ENCODE data around the gene MPPED2.

MPPED2 gene

GRCh38 chr11:30510750-30511149 lies 75.4 kb downstream of the MPPED2 start:
- no peak overlapping the region for H3K27ac ChIP-seq (ENCODE audit: low read depth, low read length)
- H3K9ac ChIP-seq (ENCODE audit: low read length in 5 of 5), result no peak overlapping the region

DNA sequence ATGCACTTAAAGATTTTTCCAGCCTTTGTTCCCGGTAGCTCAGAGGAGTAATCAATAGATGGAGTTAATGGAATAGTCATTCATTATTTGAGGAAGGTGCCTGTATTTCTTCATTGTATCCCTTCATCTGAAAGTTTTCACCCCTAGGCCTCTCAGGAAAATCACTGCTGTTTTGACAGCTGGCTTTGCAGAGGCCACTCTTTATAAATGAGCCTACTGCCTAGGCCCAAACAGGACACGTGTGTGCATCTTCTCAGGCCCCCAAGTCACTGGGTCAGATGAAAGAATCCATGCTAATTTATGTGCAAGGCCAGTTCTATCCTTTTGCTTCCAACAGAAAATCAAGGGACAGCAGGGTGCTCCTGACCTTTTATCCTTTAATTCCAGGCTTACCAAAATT lies 76.8 kb downstream of the MPPED2 start:
- H3K27me3 ChIP-seq (ENCODE audit: control insufficient read depth in 5 of 5, insufficient read depth in 4 of 5, low read length in 5 of 5), result no peaks in the 10 kb centered on the region
- H3K36me3 ChIP-seq (ENCODE audit: control insufficient read depth in 5 of 5, insufficient read depth in 5 of 5, low read length in 5 of 5), result no peaks in the 10 kb centered on the region
- no peak overlapping the region for H3K27ac ChIP-seq (ENCODE audit: low read depth, low read length)
- no peaks in the 10 kb centered on the region for H3K9me3 ChIP-seq (ENCODE audit: control insufficient read depth in 5 of 5, low read length in 5 of 5)
- H3K4me3 ChIP-seq (ENCODE audit: low read depth in 1 of 5, low read length in 5 of 5), result no peak overlapping the region
- H3K4me1 ChIP-seq (ENCODE audit: control insufficient read depth in 5 of 5, insufficient read depth in 5 of 5, low read length in 5 of 5), result peaks cover 0 to 4% (median 0%) of the 10 kb centered on the region in 5 donors
- H3K9ac ChIP-seq (ENCODE audit: low read length in 5 of 5), result no peak overlapping the region

More at GRCh38 chr11:30510750-30511149, 75.4 kb downstream of the MPPED2 start:
- Histone ChIP-seq H3K27me3 (ENCODE audit: control insufficient read depth in 5 of 5, insufficient read depth in 4 of 5, low read length in 5 of 5) (no peaks in the 10 kb centered on the region), H3K9me3 (ENCODE audit: control insufficient read depth in 5 of 5, low read length in 5 of 5) (no peaks in the 10 kb centered on the region), H3K4me1 (ENCODE audit: control insufficient read depth in 5 of 5, insufficient read depth in 5 of 5, low read length in 5 of 5) (peaks cover 0 to 4% (median 0%) of the 10 kb centered on the region in 5 donors), H3K4me3 (ENCODE audit: low read depth in 1 of 5, low read length in 5 of 5) (no peak overlapping the region), H3K36me3 (ENCODE audit: control insufficient read depth in 5 of 5, insufficient read depth in 5 of 5, low read length in 5 of 5) (no peaks in the 10 kb centered on the region)

DNA sequence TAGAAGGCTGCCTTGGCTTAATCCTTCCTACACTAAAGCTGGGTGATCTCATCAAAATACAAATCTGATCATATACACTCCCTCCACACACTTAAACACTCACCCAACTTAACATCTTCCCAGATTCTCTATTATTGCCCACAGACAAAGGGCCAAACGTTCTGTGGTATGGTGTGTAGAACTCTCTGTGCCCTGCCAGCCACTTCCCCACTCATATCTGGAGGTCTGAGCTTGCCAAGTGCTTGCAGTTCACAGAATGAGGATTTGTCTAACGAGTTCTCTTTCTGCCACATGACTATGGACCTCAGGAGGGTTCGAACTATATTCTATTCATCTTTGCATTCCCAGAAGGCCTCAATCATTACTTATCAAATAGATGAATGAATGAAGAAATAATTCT lies 77.6 kb downstream of the MPPED2 start:
- no peaks in the 10 kb centered on the region for H3K27me3 ChIP-seq (ENCODE audit: control insufficient read depth in 5 of 5, insufficient read depth in 4 of 5, low read length in 5 of 5)
- H3K9me3 ChIP-seq (ENCODE audit: control insufficient read depth in 5 of 5, low read length in 5 of 5), result no peaks in the 10 kb centered on the region
- no peaks in the 10 kb centered on the region for H3K36me3 ChIP-seq (ENCODE audit: control insufficient read depth in 5 of 5, insufficient read depth in 5 of 5, low read length in 5 of 5)
- peaks cover 0 to under 1% (median 0%) of the 10 kb centered on the region in 5 donors for H3K4me1 ChIP-seq (ENCODE audit: control insufficient read depth in 5 of 5, insufficient read depth in 5 of 5, low read length in 5 of 5)
- no peak overlapping the region for H3K4me3 ChIP-seq (ENCODE audit: low read depth in 1 of 5, low read length in 5 of 5)
- no peak overlapping the region for H3K27ac ChIP-seq (ENCODE audit: low read depth, low read length)
- H3K9ac ChIP-seq (ENCODE audit: low read length in 5 of 5), result no peak overlapping the region

DNA sequence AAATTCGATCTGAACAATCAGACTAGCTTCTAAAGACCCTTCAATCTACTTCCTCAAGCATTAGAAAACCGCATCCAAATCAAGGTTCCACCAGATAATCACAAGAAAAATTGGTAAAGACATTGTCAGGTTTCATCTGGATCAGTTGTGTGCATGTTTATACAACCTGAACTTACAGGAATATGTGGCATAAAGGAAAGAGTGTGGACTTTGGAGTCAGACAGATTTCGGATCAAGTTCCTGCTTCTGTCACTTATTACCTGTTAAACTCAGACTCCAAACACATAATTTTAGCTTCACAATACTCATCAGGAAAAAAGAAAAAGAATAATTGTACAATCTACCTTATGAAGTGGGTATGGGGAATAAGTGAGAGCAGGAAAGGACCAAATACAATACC lies 80.5 kb downstream of the MPPED2 start:
- H3K9me3 ChIP-seq (ENCODE audit: control insufficient read depth in 5 of 5, low read length in 5 of 5), result no peaks in the 10 kb centered on the region
- no peak overlapping the region for H3K9ac ChIP-seq (ENCODE audit: low read length in 5 of 5)
- no peak overlapping the region for H3K4me3 ChIP-seq (ENCODE audit: low read depth in 1 of 5, low read length in 5 of 5)
- no peaks in the 10 kb centered on the region for H3K27me3 ChIP-seq (ENCODE audit: control insufficient read depth in 5 of 5, insufficient read depth in 4 of 5, low read length in 5 of 5)
- H3K36me3 ChIP-seq (ENCODE audit: control insufficient read depth in 5 of 5, insufficient read depth in 5 of 5, low read length in 5 of 5), result no peaks in the 10 kb centered on the region
- no peaks in the 10 kb centered on the region for H3K4me1 ChIP-seq (ENCODE audit: control insufficient read depth in 5 of 5, insufficient read depth in 5 of 5, low read length in 5 of 5)
- H3K27ac ChIP-seq (ENCODE audit: low read depth, low read length), result no peak overlapping the region

- Histone ChIP-seq H3K27me3 (ENCODE audit: control insufficient read depth in 5 of 5, insufficient read depth in 4 of 5, low read length in 5 of 5) (no peaks in the 10 kb centered on the region), H3K9ac (ENCODE audit: low read length in 5 of 5) (no peak overlapping the region), H3K36me3 (ENCODE audit: control insufficient read depth in 5 of 5, insufficient read depth in 5 of 5, low read length in 5 of 5) (no peaks in the 10 kb centered on the region), H3K27ac (ENCODE audit: low read depth, low read length) (no peak overlapping the region), H3K4me3 (ENCODE audit: low read depth in 1 of 5, low read length in 5 of 5) (no peak overlapping the region), H3K4me1 (ENCODE audit: control insufficient read depth in 5 of 5, insufficient read depth in 5 of 5, low read length in 5 of 5) (peaks cover 0 to 7% (median 0%) of the 10 kb centered on the region in 5 donors), H3K9me3 (ENCODE audit: control insufficient read depth in 5 of 5, low read length in 5 of 5) (no peaks in the 10 kb centered on the region)
Observed at GRCh38 chr11:30504468-30504867, 81.7 kb downstream of the MPPED2 start.

GRCh38 chr11:30503156-30503555 lies 83.0 kb downstream of the MPPED2 start:
- Histone ChIP-seq H3K27ac (ENCODE audit: low read depth, low read length) (no peak overlapping the region), H3K9me3 (ENCODE audit: control insufficient read depth in 5 of 5, low read length in 5 of 5) (no peaks in the 10 kb centered on the region), H3K9ac (ENCODE audit: low read length in 5 of 5) (no peak overlapping the region), H3K36me3 (ENCODE audit: control insufficient read depth in 5 of 5, insufficient read depth in 5 of 5, low read length in 5 of 5) (no peaks in the 10 kb centered on the region), H3K27me3 (ENCODE audit: control insufficient read depth in 5 of 5, insufficient read depth in 4 of 5, low read length in 5 of 5) (no peaks in the 10 kb centered on the region), H3K4me1 (ENCODE audit: control insufficient read depth in 5 of 5, insufficient read depth in 5 of 5, low read length in 5 of 5) (peaks cover 0 to 7% (median 0%) of the 10 kb centered on the region in 5 donors), H3K4me3 (ENCODE audit: low read depth in 1 of 5, low read length in 5 of 5) (no peak overlapping the region)

- no peak overlapping the region for H3K4me3 ChIP-seq (ENCODE audit: low read depth in 1 of 5, low read length in 5 of 5)
Observed at GRCh38 chr11:30502305-30502704, 83.8 kb downstream of the MPPED2 start.

GRCh38 chr11:30501744-30502143 lies 84.4 kb downstream of the MPPED2 start:
- H3K36me3 ChIP-seq (ENCODE audit: control insufficient read depth in 5 of 5, insufficient read depth in 5 of 5, low read length in 5 of 5), result no peaks in the 10 kb centered on the region
- H3K9me3 ChIP-seq (ENCODE audit: control insufficient read depth in 5 of 5, low read length in 5 of 5), result no peaks in the 10 kb centered on the region
- H3K4me3 ChIP-seq (ENCODE audit: low read depth in 1 of 5, low read length in 5 of 5), result no peak overlapping the region
- no peaks in the 10 kb centered on the region for H3K27me3 ChIP-seq (ENCODE audit: control insufficient read depth in 5 of 5, insufficient read depth in 4 of 5, low read length in 5 of 5)
- H3K27ac ChIP-seq (ENCODE audit: low read depth, low read length), result no peak overlapping the region
- H3K9ac ChIP-seq (ENCODE audit: low read length in 5 of 5), result no peak overlapping the region
- H3K4me1 ChIP-seq (ENCODE audit: control insufficient read depth in 5 of 5, insufficient read depth in 5 of 5, low read length in 5 of 5), result peaks cover 0 to 7% (median 0%) of the 10 kb centered on the region in 5 donors

More at GRCh38 chr11:30502305-30502704, 83.8 kb downstream of the MPPED2 start:
- no peak overlapping the region for H3K9ac ChIP-seq (ENCODE audit: low read length in 5 of 5)
- H3K9me3 ChIP-seq (ENCODE audit: control insufficient read depth in 5 of 5, low read length in 5 of 5), result no peaks in the 10 kb centered on the region
- H3K27ac ChIP-seq (ENCODE audit: low read depth, low read length), result no peak overlapping the region
- no peaks in the 10 kb centered on the region for H3K36me3 ChIP-seq (ENCODE audit: control insufficient read depth in 5 of 5, insufficient read depth in 5 of 5, low read length in 5 of 5)
- peaks cover 0 to 7% (median 0%) of the 10 kb centered on the region in 5 donors for H3K4me1 ChIP-seq (ENCODE audit: control insufficient read depth in 5 of 5, insufficient read depth in 5 of 5, low read length in 5 of 5)
- no peaks in the 10 kb centered on the region for H3K27me3 ChIP-seq (ENCODE audit: control insufficient read depth in 5 of 5, insufficient read depth in 4 of 5, low read length in 5 of 5)

- Histone ChIP-seq H3K4me1 (ENCODE audit: control insufficient read depth in 5 of 5, insufficient read depth in 5 of 5, low read length in 5 of 5) (peaks cover 0 to 7% (median 0%) of the 10 kb centered on the region in 5 donors), H3K4me3 (ENCODE audit: low read depth in 1 of 5, low read length in 5 of 5) (no peak overlapping the region), H3K9me3 (ENCODE audit: control insufficient read depth in 5 of 5, low read length in 5 of 5) (no peaks in the 10 kb centered on the region), H3K27me3 (ENCODE audit: control insufficient read depth in 5 of 5, insufficient read depth in 4 of 5, low read length in 5 of 5) (no peaks in the 10 kb centered on the region), H3K27ac (ENCODE audit: low read depth, low read length) (no peak overlapping the region), H3K36me3 (ENCODE audit: control insufficient read depth in 5 of 5, insufficient read depth in 5 of 5, low read length in 5 of 5) (no peaks in the 10 kb centered on the region), H3K9ac (ENCODE audit: low read length in 5 of 5) (no peak overlapping the region)
Observed at GRCh38 chr11:30499940-30500339, 86.2 kb downstream of the MPPED2 start.

- Histone ChIP-seq H3K27ac (ENCODE audit: low read depth, low read length) (no peak overlapping the region), H3K9ac (ENCODE audit: low read length in 5 of 5) (no peak overlapping the region), H3K4me3 (ENCODE audit: low read depth in 1 of 5, low read length in 5 of 5) (no peak overlapping the region), H3K27me3 (ENCODE audit: control insufficient read depth in 5 of 5, insufficient read depth in 4 of 5, low read length in 5 of 5) (no peaks in the 10 kb centered on the region), H3K9me3 (ENCODE audit: control insufficient read depth in 5 of 5, low read length in 5 of 5) (no peaks in the 10 kb centered on the region), H3K4me1 (ENCODE audit: control insufficient read depth in 5 of 5, insufficient read depth in 5 of 5, low read length in 5 of 5) (peaks cover 0 to 7% (median 0%) of the 10 kb centered on the region in 5 donors), H3K36me3 (ENCODE audit: control insufficient read depth in 5 of 5, insufficient read depth in 5 of 5, low read length in 5 of 5) (no peaks in the 10 kb centered on the region)
Observed at GRCh38 chr11:30497600-30497999, 88.6 kb downstream of the MPPED2 start.

- Histone ChIP-seq H3K4me1 (ENCODE audit: control insufficient read depth in 5 of 5, insufficient read depth in 5 of 5, low read length in 5 of 5) (peaks cover 0 to 7% (median 0%) of the 10 kb centered on the region in 5 donors), H3K27ac (ENCODE audit: low read depth, low read length) (no peak overlapping the region), H3K9ac (ENCODE audit: low read length in 5 of 5) (no peak overlapping the region), H3K36me3 (ENCODE audit: control insufficient read depth in 5 of 5, insufficient read depth in 5 of 5, low read length in 5 of 5) (no peaks in the 10 kb centered on the region), H3K27me3 (ENCODE audit: control insufficient read depth in 5 of 5, insufficient read depth in 4 of 5, low read length in 5 of 5) (no peaks in the 10 kb centered on the region), H3K4me3 (ENCODE audit: low read depth in 1 of 5, low read length in 5 of 5) (no peak overlapping the region), H3K9me3 (ENCODE audit: control insufficient read depth in 5 of 5, low read length in 5 of 5) (no peaks in the 10 kb centered on the region)
Observed at GRCh38 chr11:30496935-30497334, 89.2 kb downstream of the MPPED2 start.

Measured in subcutaneous abdominal adipose tissue (tissue), 5 donors.